Activated gamma-delta T cell treated with anti-CD3 and anti-CD28 coated beads, Interleukin-2, amount 50 U/mL, for 16 hours (primary cell): ENCODE results near the gene KRTAP10-4.
"Not testable (repeated sequence)": the region's sequence is repeated elsewhere in the genome, so short reads cannot be mapped to it uniquely, and the experiment has no call there.

ENCODE experiments used
- DNase-seq: peaks from one replicate; pipeline ENCODE4 v3.0.0-alpha.2; 2020; ENCODE audit warnings: low read depth

KRTAP10-4 gene

DNA sequence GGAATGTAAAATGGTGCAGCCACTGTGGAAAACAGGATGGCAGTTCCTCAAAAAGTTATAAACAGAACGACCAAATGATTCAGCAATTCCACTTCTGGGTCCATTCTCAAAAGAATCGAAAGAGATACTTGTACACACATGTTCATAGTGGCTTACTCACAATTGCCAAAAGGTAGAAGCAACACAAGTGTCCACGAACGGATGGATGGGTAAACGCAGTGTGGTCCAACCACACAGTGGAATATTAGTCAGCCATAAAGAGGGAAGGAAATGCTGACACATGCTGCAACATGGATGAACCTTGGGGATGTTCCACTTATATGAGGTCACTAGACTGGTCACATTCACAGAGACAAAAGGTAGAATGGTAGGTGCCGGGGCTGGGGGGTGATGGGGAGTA, 38.8 kb upstream of the KRTAP10-4 start:
- no peak for DNase-seq

GRCh38 chr21:44535963-44536362, 37.6 kb upstream of the KRTAP10-4 start:
- no peak for DNase-seq

DNA sequence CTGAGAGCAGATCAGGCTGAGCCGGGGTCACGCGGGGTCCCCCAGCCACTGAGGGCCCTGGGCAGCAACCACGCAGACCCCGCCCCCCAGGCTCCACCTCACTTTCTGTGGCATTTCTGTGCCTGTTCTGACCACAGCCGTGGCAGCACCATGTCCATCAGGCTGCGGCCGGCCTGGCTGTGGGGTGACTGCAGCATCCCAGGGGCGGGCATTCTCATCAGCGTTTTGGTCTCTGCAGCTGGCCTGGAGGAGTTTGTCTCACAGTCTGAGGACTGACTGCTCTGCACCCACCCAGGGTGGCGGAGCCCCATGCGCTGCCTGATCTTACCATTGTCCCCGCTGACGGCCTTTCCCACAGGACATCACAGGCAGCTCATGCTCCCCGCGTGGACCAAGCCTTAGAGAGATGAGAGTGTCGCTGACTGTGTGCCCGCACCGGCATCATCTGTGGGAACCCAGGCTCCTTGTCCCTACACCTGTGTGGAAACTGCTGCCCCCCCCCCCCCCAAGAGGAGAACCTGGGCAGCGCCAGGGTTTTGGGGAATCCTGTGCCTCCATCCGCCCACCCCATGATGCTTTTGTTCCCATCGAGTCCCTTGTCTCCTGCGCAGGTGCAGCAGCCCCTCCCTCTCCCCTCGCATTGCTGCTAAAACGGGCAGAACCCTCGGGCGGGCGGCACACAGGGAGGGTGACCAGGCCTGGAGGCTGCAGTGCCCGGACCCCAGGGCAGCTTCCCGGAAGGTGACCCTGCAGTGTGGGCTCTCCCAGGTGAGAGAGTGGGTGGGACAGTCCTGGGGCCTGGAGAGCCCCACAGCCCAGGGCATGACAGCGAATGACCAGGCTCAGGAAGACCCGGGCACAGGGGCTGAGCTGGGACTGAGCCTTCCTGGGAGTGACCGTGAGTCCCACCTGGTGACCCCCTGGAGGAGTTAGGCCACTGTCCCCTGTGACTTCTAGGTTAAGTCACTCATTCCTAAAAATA, 35.3 kb upstream of the KRTAP10-4 start:
- DNase-seq: no peak

GRCh38 chr21:44539046-44539445, 34.5 kb upstream of the KRTAP10-4 start:
- DNase-seq: no peak

DNA sequence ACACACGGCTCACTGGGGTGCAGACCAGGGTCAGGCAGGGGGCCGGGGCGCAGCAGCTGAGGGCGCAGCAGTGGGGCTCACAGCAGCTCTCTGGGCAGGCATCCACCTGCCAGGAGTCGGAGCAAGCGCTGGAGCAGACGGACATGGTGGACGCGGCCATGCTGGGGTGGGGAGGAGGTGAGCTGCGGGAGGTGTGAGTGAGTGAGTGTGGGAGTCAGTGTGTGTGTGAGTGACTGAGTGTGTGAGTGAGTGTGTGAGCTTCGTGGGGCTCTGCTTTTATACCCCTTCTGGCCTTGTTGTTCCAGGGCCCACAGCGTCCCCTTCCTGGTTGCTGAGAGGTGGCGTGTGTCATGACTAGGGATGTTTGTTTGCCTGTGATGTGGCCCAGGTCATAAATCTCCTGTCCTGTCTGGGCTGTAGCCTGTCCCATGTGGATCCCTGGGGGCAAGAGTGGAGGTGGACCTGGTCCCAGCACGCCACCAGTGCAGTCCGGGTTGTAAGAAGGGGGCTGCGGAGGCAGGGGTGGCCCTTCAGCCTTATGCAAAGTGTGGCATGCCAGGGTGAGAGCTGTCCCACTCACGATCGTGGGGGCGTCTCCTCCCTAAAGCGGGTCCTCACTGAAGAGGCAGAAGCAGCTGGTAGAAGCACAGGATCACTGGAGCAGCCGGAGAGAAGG, 33.4 kb upstream of the KRTAP10-4 start, which contains the start of gene KRTAP10-1:
Gene KRTAP10-1, minus strand, starts transcription at position 205 of the 676 bp plus-strand sequence. Its CDS starts 45 bp downstream, at position 160.
- no peak for DNase-seq

- DNase-seq: no peak
Measured at GRCh38 chr21:44540741-44541288, 32.7 kb upstream of the KRTAP10-4 start.

GRCh38 chr21:44542716-44543115, 30.8 kb upstream of the KRTAP10-4 start:
- DNase-seq: no peak

DNA sequence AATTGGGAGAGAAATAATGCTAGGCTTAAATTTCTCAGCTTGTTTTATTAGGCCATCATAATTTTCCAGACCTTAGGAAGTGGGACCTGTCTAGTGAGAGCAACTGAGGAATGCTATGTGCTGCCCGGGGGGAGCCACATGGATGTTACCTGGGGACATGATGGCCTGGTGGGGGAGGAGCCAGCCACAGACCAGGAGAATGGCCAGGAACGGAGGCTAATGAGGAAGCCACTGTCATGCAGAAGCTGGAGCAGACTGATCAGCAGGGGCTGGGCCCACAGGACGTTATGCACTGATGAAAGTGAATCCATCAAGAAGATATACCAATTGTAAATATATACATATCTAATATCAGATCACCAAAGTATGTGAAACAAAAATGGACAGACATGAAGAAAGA, 29.0 kb upstream of the KRTAP10-4 start:
- no peak for DNase-seq

- no peak for DNase-seq
Measured at GRCh38 chr21:44547656-44548331, 25.7 kb upstream of the KRTAP10-4 start.

- DNase-seq: no peak
Measured at GRCh38 chr21:44548381-44548780, 25.1 kb upstream of the KRTAP10-4 start.

DNA sequence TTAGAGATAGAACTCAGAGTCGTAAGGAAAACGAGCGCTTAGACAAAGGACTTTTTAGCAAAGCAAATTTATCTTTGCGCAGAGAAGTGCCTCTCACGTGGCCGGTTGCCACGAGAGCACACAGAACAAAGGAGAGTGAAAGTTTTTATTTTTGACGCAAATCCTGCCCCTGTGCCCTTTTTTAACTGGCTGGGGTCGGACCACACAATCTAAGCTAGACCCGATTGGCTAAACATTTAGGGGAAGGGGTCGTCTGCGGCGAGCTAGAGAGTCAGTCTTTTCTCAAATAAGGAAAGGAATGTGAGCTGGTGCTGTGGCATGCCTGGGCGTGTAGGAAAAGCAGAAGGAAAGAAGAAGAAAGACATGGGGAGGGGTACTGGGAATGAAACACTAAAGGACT, 24.6 kb upstream of the KRTAP10-4 start:
- DNase-seq: no peak

GRCh38 chr21:44549525-44550211, 23.9 kb upstream of the KRTAP10-4 start:
- no peak for DNase-seq

DNA sequence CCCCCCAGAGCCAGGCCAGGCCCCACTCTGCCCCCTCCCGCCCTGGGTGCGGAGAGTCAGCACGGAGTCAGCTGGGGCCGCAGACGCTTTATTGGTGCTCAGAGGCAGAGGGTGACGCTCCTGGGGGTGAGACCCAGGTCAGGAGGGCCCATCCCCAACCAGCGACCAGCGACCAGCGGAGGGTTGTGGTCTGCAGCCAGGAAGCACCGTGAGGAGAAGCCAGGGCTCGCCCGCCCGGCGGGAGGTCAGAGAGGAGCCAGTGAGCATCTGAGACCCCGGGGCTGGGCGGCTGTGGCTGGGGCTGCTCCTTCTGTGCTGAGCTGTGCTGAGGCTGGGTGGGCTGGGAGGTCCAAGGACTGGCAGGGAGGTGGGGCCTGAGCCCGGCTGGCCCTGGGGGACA, 23.2 kb upstream of the KRTAP10-4 start:
- not testable (repeated sequence) for DNase-seq

DNA sequence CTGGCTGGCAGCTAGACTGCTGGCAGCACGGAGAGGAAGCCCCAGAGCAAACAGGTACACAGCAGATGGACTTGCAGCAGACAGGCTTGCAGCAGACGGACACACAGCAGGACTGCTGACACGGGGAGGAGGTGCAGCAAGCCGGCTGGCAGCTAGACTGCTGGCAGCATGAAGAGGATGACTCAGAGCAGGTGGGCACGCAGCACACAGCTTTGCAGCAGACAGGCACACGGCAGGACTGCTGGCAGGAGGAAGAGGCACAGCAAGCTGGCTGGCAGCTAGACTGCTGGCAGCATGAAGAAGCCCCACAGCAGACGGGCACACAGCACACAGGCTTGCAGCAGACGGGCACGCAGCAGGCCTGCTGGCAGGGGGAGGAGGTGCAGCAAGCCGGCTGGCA, 22.7 kb upstream of the KRTAP10-4 start:
- no peak for DNase-seq

- no peak for DNase-seq
Measured at GRCh38 chr21:44551340-44551961, 22.1 kb upstream of the KRTAP10-4 start, which contains the start of gene KRTAP10-2. Gene KRTAP10-2, minus strand, starts transcription at chr21:44551505. Its CDS starts 47 bp downstream, at chr21:44551458.

DNA sequence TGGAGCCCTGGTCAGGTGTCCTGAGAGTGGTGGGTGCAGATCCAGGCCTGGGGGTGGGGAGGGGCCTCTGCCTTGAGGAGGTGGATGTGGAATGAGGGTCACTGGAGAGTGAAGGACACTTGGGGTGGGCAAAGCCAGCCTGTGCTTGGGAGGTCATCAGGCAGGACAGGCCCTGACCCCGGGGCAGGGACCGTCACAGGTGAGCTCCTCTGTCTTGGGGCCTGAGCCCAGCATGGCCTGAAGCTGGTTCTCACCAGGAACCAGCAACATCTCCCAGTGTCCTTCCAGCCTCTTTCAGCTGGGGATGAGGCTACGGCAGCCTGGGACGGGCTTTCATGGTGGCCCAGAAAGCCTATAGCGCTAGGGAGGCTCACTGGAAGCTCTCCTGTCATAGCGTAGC, 21.4 kb upstream of the KRTAP10-4 start:
- DNase-seq: no peak

- no peak for DNase-seq
Measured at GRCh38 chr21:44552681-44553080, 20.8 kb upstream of the KRTAP10-4 start.

- no peak for DNase-seq
Measured at GRCh38 chr21:44555200-44555875, 18.2 kb upstream of the KRTAP10-4 start.

- DNase-seq: no peak
Measured at GRCh38 chr21:44556879-44557278, 16.6 kb upstream of the KRTAP10-4 start.
